ENCODE results near the gene POC5.

Gene POC5

DNA sequence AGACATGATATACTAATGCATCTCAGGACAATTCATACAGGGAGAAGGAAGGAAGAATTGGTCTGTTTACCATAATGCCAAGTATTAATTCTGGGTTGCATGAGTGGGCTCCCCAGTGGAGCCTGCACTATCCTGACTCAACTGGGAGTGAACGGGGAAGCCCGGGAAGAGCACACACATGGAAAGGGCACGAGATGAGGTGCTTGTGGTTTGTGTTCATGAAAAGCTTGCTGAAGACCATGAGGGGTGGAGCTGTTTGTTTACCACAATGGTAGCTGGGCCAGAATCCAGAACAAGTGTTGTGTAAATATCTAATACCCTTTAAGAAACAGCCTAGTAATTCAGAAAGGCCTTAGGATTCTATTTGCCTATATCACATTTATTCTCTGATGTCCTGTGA is 44.6 kb downstream of the POC5 start:
- no peak for ATAC-seq
- no peak for TF ChIP-seq ESRRG (CRISPR knock-in tag; IDR thresholded peaks at IDR 0.05)
- no peak for TF ChIP-seq ZFP3 (CRISPR knock-in tag; IDR thresholded peaks at IDR 0.05)
- no peak for TF ChIP-seq PATZ1 (CRISPR knock-in tag; IDR thresholded peaks at IDR 0.05; ENCODE audit: borderline replicate concordance)
- no peak for TF ChIP-seq TOX (CRISPR knock-in tag; IDR thresholded peaks at IDR 0.05; ENCODE audit: borderline replicate concordance)
- TF ChIP-seq ZFP30 (CRISPR knock-in tag; IDR thresholded peaks at IDR 0.05): no peak
- no peak for TF ChIP-seq BACH2 (CRISPR knock-in tag; IDR thresholded peaks at IDR 0.05; ENCODE audit: borderline replicate concordance)
- no peak for TF ChIP-seq CREB5 (CRISPR knock-in tag; IDR thresholded peaks at IDR 0.05; ENCODE audit: low read depth)
- TF ChIP-seq ZNF565 (CRISPR knock-in tag; conservative IDR thresholded peaks at IDR 0.05; ENCODE audit: low read depth): no peak
- no peak for TF ChIP-seq ZNF70 (CRISPR knock-in tag; IDR thresholded peaks at IDR 0.05)
- TF ChIP-seq TCF4 (CRISPR knock-in tag; IDR thresholded peaks at IDR 0.05; ENCODE audit: borderline replicate concordance): no peak
- TF ChIP-seq OSR1 (CRISPR knock-in tag; IDR thresholded peaks at IDR 0.05): no peak
- no peak for TF ChIP-seq GLIS3 (CRISPR knock-in tag; IDR thresholded peaks at IDR 0.05)
- TF ChIP-seq, protein P1, sequence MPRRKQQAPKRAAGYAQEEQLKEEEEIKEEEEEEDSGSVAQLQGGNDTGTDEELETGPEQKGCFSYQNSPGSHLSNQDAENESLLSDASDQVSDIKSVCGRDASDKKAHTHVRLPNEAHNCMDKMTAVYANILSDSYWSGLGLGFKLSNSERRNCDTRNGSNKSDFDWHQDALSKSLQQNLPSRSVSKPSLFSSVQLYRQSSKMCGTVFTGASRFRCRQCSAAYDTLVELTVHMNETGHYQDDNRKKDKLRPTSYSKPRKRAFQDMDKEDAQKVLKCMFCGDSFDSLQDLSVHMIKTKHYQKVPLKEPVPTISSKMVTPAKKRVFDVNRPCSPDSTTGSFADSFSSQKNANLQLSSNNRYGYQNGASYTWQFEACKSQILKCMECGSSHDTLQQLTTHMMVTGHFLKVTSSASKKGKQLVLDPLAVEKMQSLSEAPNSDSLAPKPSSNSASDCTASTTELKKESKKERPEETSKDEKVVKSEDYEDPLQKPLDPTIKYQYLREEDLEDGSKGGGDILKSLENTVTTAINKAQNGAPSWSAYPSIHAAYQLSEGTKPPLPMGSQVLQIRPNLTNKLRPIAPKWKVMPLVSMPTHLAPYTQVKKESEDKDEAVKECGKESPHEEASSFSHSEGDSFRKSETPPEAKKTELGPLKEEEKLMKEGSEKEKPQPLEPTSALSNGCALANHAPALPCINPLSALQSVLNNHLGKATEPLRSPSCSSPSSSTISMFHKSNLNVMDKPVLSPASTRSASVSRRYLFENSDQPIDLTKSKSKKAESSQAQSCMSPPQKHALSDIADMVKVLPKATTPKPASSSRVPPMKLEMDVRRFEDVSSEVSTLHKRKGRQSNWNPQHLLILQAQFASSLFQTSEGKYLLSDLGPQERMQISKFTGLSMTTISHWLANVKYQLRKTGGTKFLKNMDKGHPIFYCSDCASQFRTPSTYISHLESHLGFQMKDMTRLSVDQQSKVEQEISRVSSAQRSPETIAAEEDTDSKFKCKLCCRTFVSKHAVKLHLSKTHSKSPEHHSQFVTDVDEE (CRISPR knock-in tag; IDR thresholded peaks at IDR 0.05): no peak
- no peak for TF ChIP-seq ISL1 (CRISPR knock-in tag; IDR thresholded peaks at IDR 0.05)
- no peak for TF ChIP-seq PPARA (CRISPR knock-in tag; IDR thresholded peaks at IDR 0.05; ENCODE audit: borderline replicate concordance)
- TF ChIP-seq CSDC2 (CRISPR knock-in tag; IDR thresholded peaks at IDR 0.05): no peak

- TF ChIP-seq GLIS3 (CRISPR knock-in tag; IDR thresholded peaks at IDR 0.05) (no peak), ZFP3 (CRISPR knock-in tag; IDR thresholded peaks at IDR 0.05) (no peak), ARNTL (CRISPR knock-in tag; IDR thresholded peaks at IDR 0.05; ENCODE audit: borderline replicate concordance, low read depth) (no peak), ZNF565 (CRISPR knock-in tag; conservative IDR thresholded peaks at IDR 0.05; ENCODE audit: low read depth) (no peak), SNAI2 (CRISPR knock-in tag; IDR thresholded peaks at IDR 0.05) (no peak), TCF4 (CRISPR knock-in tag; IDR thresholded peaks at IDR 0.05; ENCODE audit: borderline replicate concordance) (no peak), ESRRG (CRISPR knock-in tag; IDR thresholded peaks at IDR 0.05) (no peak), ZNF8 (CRISPR knock-in tag; IDR thresholded peaks at IDR 0.05) (no peak)
- TF ChIP-seq, protein P2, sequence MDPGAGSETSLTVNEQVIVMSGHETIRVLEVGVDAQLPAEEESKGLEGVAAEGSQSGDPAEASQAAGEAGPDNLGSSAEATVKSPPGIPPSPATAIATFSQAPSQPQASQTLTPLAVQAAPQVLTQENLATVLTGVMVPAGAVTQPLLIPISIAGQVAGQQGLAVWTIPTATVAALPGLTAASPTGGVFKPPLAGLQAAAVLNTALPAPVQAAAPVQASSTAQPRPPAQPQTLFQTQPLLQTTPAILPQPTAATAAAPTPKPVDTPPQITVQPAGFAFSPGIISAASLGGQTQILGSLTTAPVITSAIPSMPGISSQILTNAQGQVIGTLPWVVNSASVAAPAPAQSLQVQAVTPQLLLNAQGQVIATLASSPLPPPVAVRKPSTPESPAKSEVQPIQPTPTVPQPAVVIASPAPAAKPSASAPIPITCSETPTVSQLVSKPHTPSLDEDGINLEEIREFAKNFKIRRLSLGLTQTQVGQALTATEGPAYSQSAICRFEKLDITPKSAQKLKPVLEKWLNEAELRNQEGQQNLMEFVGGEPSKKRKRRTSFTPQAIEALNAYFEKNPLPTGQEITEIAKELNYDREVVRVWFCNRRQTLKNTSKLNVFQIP (CRISPR knock-in tag; IDR thresholded peaks at IDR 0.05; ENCODE audit: borderline replicate concordance, low read depth): no peak
- no peak for ATAC-seq
These were observed 45.7 kb downstream of the POC5 start for GRCh38 chr5:75671506-75671905.

DNA sequence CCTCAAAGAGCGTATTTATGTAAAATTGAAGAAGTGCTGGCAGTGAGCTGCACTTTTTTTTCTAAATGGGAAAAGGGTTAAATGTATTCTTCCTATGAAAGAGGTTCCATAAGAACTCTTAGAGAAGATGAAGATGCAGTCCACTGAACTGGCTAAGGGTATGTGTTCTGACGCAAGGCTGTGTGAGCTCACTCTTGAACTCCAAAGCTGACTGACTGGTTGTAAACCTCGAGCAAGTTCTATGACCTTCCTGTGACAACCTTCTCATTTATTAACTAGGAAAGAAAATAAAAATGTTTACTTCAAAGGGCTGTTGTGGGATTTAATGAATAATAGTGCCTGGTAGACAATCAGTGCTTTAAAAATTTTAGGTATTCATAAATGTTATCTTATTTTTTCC is 46.7 kb downstream of the POC5 start:
- no peak for ATAC-seq

More for the DNA sequence above, 46.7 kb downstream of the POC5 start:
- no peak for TF ChIP-seq CSRNP3 (CRISPR knock-in tag; IDR thresholded peaks at IDR 0.05)
- TF ChIP-seq TOX (CRISPR knock-in tag; IDR thresholded peaks at IDR 0.05; ENCODE audit: borderline replicate concordance): no peak
- no peak for TF ChIP-seq PPARA (CRISPR knock-in tag; IDR thresholded peaks at IDR 0.05; ENCODE audit: borderline replicate concordance)
- no peak for TF ChIP-seq ZNF565 (CRISPR knock-in tag; conservative IDR thresholded peaks at IDR 0.05; ENCODE audit: low read depth)
- no peak for TF ChIP-seq SNAI2 (CRISPR knock-in tag; IDR thresholded peaks at IDR 0.05)
- TF ChIP-seq OSR1 (CRISPR knock-in tag; IDR thresholded peaks at IDR 0.05): no peak
- TF ChIP-seq, protein P2 (CRISPR knock-in tag; IDR thresholded peaks at IDR 0.05; ENCODE audit: borderline replicate concordance, low read depth): no peak
- TF ChIP-seq CREB5 (CRISPR knock-in tag; IDR thresholded peaks at IDR 0.05; ENCODE audit: low read depth): no peak
- no peak for TF ChIP-seq ZNF8 (CRISPR knock-in tag; IDR thresholded peaks at IDR 0.05)

Data from SK-N-SH treated with all-trans-retinoic acid at 6 μM for 48 hours (cell line).